ENCODE measurements around the gene TMEM132E.

- TF ChIP-seq CTCF (IDR thresholded peaks at IDR 0.05; ENCODE audit: borderline replicate concordance, extremely low read depth, low read length, poor library complexity, severe bottlenecking) (no peak), EZH2 (IDR thresholded peaks at IDR 0.05; ENCODE audit: borderline replicate concordance, low read depth, low read length, severe bottlenecking) (no peak)
Observed at GRCh38 chr17:34549966-34550365, 29.4 kb upstream of the TMEM132E start.
